Skin of body (tissue), 2 donors: Measurements from ENCODE around the gene WDR46. TPM values are rescaled to one million over a fixed set of nuclear protein-coding genes. Genes with fewer than 3 reads are reported as not detected.
"Not testable (repeated sequence)": the region's sequence is repeated elsewhere in the genome, so short reads cannot be mapped to it uniquely, and the experiment has no call there.

ENCODE experiments used
- DNase-seq: peaks from one replicate; lab custom pipeline; 2025; lab: John Stamatoyannopoulos, UW
- total RNA-seq: library from RNA; depleted of rRNA; stranded (reverse); fragments of >200 nt; gene quantifications from one replicate; pipeline ENCODE4 v1.2.3, GENCODE V29; 2014

WDR46 gene
- total RNA-seq, 1 donor from 2014 or later: 39.9 TPM

- peak; percentile 62 for DNase-seq
These were observed 17.9 kb downstream of the WDR46 start for GRCh38 chr6:33271117-33271467.

- no peak for DNase-seq
These were observed 25.0 kb downstream of the WDR46 start for GRCh38 chr6:33264015-33264414.

- DNase-seq: not testable (repeated sequence)
These were observed 26.5 kb downstream of the WDR46 start for GRCh38 chr6:33262490-33262889.

GRCh38 chr6:33259032-33259431 is 30.0 kb downstream of the WDR46 start:
- DNase-seq: no peak

- no peak for DNase-seq
These were observed 34.4 kb downstream of the WDR46 start for GRCh38 chr6:33254591-33254990.

- DNase-seq: no peak
These were observed 36.3 kb downstream of the WDR46 start for GRCh38 chr6:33252759-33253158.

- DNase-seq: no peak
These were observed 37.5 kb downstream of the WDR46 start for GRCh38 chr6:33251395-33252012.

GRCh38 chr6:33250731-33251130 is 38.3 kb downstream of the WDR46 start:
- DNase-seq: no peak

- no peak for DNase-seq
These were observed 39.1 kb downstream of the WDR46 start for GRCh38 chr6:33249732-33250630.

- DNase-seq: peak; percentile 99
These were observed 39.9 kb downstream of the WDR46 start for GRCh38 chr6:33248932-33249731.

- DNase-seq: no peak
These were observed 40.5 kb downstream of the WDR46 start for GRCh38 chr6:33248643-33248931.

- peak; percentile 87 for DNase-seq
These were observed 40.9 kb downstream of the WDR46 start for GRCh38 chr6:33247977-33248642.

- no peak for DNase-seq
These were observed 45.6 kb downstream of the WDR46 start for GRCh38 chr6:33243476-33243875.

- no peak for DNase-seq
These were observed 47.1 kb downstream of the WDR46 start for GRCh38 chr6:33241968-33242367.

GRCh38 chr6:33237741-33238140 is 51.3 kb downstream of the WDR46 start:
- no peak for DNase-seq

GRCh38 chr6:33236852-33237251 is 52.2 kb downstream of the WDR46 start:
- no peak for DNase-seq

- DNase-seq: no peak
These were observed 52.7 kb downstream of the WDR46 start for GRCh38 chr6:33236328-33236727.

GRCh38 chr6:33235221-33235634 is 53.8 kb downstream of the WDR46 start:
- no peak for DNase-seq
